ENCODE data around the gene TERT. TPM values are rescaled to one million over a fixed set of nuclear protein-coding genes. Genes with fewer than 3 reads are reported as not detected.

The TERT gene
- total RNA-seq, 2 donors from 2014 or later, result 0.72 to 13.7 TPM

GRCh38 chr5:1323803-1324173, 28.9 kb upstream of the TERT start:
- no peaks in the 10 kb centered on the region for H3K27me3 ChIP-seq
- H3K9me3 ChIP-seq, result no peaks in the 10 kb centered on the region
- intact Hi-C loops (cut with DNase I), result no loop called here
- no peak overlapping the region for H3K4me3 ChIP-seq
- no peak overlapping the region for H3K27ac ChIP-seq
- no peak for DNase-seq
- H3K4me1 ChIP-seq, result no peaks in the 10 kb centered on the region
- TF ChIP-seq CTCF (IDR thresholded peaks at IDR 0.05), result no peak
- no peaks in the 10 kb centered on the region for H3K36me3 ChIP-seq
- no peak overlapping the region for H3K9ac ChIP-seq (ENCODE audit: low read depth in 2 of 2, low read length in 2 of 2)

- no peak for TF ChIP-seq CTCF (IDR thresholded peaks at IDR 0.05)
- Histone ChIP-seq H3K4me1 (no peaks in the 10 kb centered on the region), H3K9me3 (no peaks in the 10 kb centered on the region), H3K36me3 (no peaks in the 10 kb centered on the region), H3K27ac (no peak overlapping the region), H3K27me3 (no peaks in the 10 kb centered on the region), H3K4me3 (no peak overlapping the region), H3K9ac (ENCODE audit: low read depth in 2 of 2, low read length in 2 of 2) (no peak overlapping the region)
- intact Hi-C loops (cut with DNase I), result no loop called here
- no peak for DNase-seq
These were observed 28.3 kb upstream of the TERT start for GRCh38 chr5:1322955-1323802.

- Histone ChIP-seq H3K4me1 (no peaks in the 10 kb centered on the region), H3K9ac (ENCODE audit: low read depth in 2 of 2, low read length in 2 of 2) (no peak overlapping the region), H3K36me3 (no peaks in the 10 kb centered on the region), H3K9me3 (no peaks in the 10 kb centered on the region), H3K4me3 (no peak overlapping the region), H3K27ac (no peak overlapping the region), H3K27me3 (no peaks in the 10 kb centered on the region)
- intact Hi-C loops (cut with DNase I), result no loop called here
- no peak for DNase-seq
- TF ChIP-seq CTCF (IDR thresholded peaks at IDR 0.05), result no peak
These were observed 27.4 kb upstream of the TERT start for GRCh38 chr5:1322036-1322900.

- H3K9me3 ChIP-seq, result no peaks in the 10 kb centered on the region
- no peak for TF ChIP-seq CTCF (IDR thresholded peaks at IDR 0.05)
- H3K27ac ChIP-seq, result no peak overlapping the region
- H3K27me3 ChIP-seq, result no peaks in the 10 kb centered on the region
- no peak overlapping the region for H3K4me3 ChIP-seq
- no peaks in the 10 kb centered on the region for H3K36me3 ChIP-seq
- no peak for DNase-seq
- no peak overlapping the region for H3K9ac ChIP-seq (ENCODE audit: low read depth in 2 of 2, low read length in 2 of 2)
- intact Hi-C loops (cut with DNase I), result no loop called here
- no peaks in the 10 kb centered on the region for H3K4me1 ChIP-seq
These were observed 26.7 kb upstream of the TERT start for GRCh38 chr5:1321576-1321975.

- no peaks in the 10 kb centered on the region for H3K9me3 ChIP-seq
- no peaks in the 10 kb centered on the region for H3K36me3 ChIP-seq
- no peak for DNase-seq
- H3K27me3 ChIP-seq, result no peaks in the 10 kb centered on the region
- H3K4me3 ChIP-seq, result no peak overlapping the region
- peaks cover 8% of the 10 kb centered on the region for H3K4me1 ChIP-seq
- H3K9ac ChIP-seq (ENCODE audit: low read depth in 2 of 2, low read length in 2 of 2), result no peak overlapping the region
- no peak for TF ChIP-seq CTCF (IDR thresholded peaks at IDR 0.05)
- H3K27ac ChIP-seq, result no peak overlapping the region
- intact Hi-C loops (cut with DNase I), result no loop called here
These were observed 25.8 kb upstream of the TERT start for GRCh38 chr5:1320436-1321344.
